T47D (cell line): ENCODE results near the gene GLP1R.
"Not testable (repeated sequence)": the region's sequence is repeated elsewhere in the genome, so short reads cannot be mapped to it uniquely, and the experiment has no call there.

ENCODE experiments used
- DNase-seq, 2 experiments: peaks; one replicate each; pipeline versions ENCODE4 v3.0.0 to v3.0.0-alpha.2; 2011 to 2012; ENCODE audit warnings: low read depth in 1 of 2, low spot score in 1 of 2
- JUND ChIP-seq: IDR thresholded peaks from 2 replicates; pipeline ENCODE4 v1.6.1; 2012; ENCODE audit warnings: low read depth
- in situ Hi-C: cut with HindIII; loops from 2 replicates; pipeline ENCODE4 v1.10.0; 2016; ENCODE audit warnings: low sequenced_read_pairs, low pct_unique_long_range_greater_than_20kb

Gene GLP1R

DNA sequence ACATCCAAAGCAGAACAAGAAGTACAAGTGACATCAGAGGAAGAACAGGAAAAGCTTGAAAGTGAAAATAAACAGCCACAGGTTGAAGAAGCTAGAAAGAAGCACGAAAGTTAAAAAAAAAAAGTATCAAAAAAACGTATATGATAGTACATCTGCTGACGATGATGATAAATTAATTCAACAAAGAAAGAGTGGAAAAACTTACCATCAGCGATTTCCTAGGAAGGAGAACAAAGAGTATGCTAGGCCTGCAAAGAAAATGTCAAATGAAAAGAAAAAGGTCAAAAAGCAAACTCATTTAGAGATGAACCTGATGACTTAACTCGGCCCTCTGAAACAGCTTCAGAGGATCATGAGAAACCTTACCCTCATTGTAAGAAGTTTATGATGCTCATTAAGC, 62.7 kb downstream of the GLP1R start:
- in situ Hi-C loops = no loop called here
- no peak for DNase-seq
- TF ChIP-seq JUND = no peak

DNA sequence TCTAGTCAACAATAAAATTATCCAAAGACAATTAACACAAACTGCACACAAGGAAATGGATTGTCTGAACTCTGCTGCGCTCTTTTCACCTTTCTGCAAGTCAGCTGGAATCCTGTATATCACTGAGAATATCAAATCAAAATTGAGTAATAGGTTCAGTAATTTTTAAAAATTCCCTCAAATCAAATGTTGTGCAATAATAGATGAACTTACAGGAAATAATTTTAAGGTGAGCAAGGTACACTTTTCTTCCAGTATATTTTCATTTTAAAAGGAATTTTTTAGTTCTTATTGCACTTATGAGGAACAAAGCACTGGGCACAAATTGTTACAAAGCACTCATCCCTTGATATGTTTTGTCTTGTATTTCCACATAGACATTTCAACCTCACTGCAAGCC, 65.2 kb downstream of the GLP1R start:
- in situ Hi-C loops = no loop called here
- no peak for DNase-seq
- no peak for TF ChIP-seq JUND

DNA sequence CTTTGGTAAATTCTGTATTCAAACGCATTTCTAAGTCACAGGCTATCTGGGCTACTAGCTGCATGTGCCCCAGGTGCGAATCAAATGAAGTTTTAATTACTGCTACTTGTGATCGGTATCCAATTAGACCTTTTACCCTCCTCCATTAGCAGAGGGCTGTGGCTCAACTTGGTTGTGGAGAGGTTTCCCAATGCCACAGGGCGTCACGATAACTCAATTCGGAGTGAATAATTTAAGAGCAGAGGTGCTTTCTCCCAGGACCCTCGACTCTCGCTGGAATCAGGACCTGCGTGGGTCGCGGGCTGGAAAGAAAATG, 65.8 kb downstream of the GLP1R start:
- in situ Hi-C loops = no loop called here
- DNase-seq = no peak
- no peak for TF ChIP-seq JUND

DNA sequence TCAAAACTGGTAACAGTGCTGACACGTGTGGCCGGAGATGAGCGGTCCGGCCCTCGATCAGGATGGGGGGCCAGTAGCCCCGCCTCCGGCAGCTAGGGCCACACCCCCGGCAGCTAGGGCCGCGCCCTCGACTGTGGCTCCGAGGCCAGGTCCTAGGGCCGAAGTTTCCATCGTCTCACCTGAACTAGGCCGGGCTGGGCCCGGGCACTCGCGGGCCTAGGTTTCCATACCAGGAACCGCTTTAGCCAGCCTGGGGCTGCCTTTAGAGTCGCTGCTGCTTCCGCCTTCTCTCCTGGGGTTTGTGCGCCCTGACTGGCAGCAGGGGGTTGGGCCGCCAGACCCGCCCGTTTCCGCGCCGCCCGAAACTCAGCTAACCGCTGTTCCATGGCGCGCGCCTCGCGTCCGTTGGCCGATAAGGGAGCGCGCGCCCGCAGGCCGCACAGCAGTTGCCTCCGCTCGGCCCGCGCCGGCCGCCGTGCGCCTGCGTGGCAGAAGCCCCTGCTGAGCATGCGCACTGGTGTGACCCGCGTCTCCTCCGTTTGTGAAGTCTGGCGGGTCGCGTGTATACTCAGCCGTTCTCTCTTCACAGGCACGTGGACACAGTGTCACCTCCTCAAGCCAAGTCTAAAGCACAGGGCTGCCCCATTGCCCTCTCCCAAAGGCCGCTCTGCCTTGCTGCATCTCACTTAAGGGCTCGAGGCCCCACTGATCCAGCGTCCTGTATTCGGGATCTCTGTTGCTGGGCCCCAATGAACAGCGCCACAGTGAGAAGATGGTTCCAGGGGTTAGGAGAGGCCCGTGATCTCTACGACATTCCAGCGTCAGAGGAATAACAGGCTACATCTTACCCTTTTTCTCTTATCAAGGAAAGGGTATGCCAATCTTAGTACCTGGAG, 66.4 kb downstream of the GLP1R start, which contains the start of gene SAYSD1:
TSS of gene SAYSD1 (minus strand) at position 483 of the 896 bp plus-strand sequence. CDS start at position 386, 97 bp downstream.
- TF ChIP-seq JUND = no peak
- peak; percentile 79 to 90 for DNase-seq
- in situ Hi-C loops = no loop called here

DNA sequence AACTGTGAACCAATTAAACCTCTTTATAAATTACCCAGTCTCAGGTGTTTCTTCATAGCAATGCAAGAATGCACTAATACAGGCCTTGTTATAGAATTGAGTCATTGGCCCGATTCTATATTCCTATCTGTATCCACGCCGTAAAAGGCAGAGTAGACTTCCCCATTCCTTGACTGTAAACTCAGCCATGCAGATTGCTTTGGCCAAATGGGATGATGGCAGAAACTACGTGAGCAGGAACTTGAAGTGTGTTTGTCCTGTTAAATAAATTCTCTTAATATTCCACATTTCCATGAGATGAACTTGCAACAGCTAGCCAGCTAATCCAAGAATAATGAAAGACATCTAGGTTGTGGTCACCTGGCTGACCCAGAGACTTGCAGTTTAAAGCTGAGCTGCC, 70.3 kb downstream of the GLP1R start:
- TF ChIP-seq JUND = no peak
- in situ Hi-C loops = no loop called here
- DNase-seq = no peak

- DNase-seq = no peak
- TF ChIP-seq JUND = no peak
- in situ Hi-C loops = no loop called here
Measured at GRCh38 chr6:39124114-39124513, 75.5 kb downstream of the GLP1R start.

GRCh38 chr6:39128106-39128505, 79.5 kb downstream of the GLP1R start:
- TF ChIP-seq JUND = no peak
- in situ Hi-C loops = no loop called here
- no peak for DNase-seq

DNA sequence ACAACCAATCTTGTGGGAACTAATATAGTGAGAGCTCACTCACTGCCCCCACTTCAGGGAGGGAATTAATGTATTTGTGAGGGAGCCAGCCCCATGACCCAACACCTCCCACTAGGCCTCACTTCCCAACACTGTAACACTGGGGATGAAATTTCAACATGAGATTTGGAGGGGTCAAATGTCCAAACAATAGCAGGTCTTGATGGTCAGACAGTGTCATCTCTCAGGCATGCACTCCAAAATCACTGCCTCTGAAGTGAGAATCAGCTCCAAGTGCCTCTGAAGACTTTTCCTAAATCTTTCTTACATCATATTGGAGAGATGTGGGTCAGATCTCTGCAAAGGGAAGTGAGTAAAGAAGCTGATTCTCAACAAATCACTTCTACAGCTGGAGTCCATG, 80.3 kb downstream of the GLP1R start:
- TF ChIP-seq JUND = no peak
- in situ Hi-C loops = no loop called here
- no peak for DNase-seq

GRCh38 chr6:39130691-39131090, 82.1 kb downstream of the GLP1R start:
- TF ChIP-seq JUND = no peak
- in situ Hi-C loops = no loop called here
- no peak for DNase-seq

GRCh38 chr6:39134761-39135160, 86.2 kb downstream of the GLP1R start:
- in situ Hi-C loops, DNase-seq: not testable (repeated sequence)

GRCh38 chr6:39136207-39136606, 87.6 kb downstream of the GLP1R start:
- DNase-seq, in situ Hi-C loops: not testable (repeated sequence)

DNA sequence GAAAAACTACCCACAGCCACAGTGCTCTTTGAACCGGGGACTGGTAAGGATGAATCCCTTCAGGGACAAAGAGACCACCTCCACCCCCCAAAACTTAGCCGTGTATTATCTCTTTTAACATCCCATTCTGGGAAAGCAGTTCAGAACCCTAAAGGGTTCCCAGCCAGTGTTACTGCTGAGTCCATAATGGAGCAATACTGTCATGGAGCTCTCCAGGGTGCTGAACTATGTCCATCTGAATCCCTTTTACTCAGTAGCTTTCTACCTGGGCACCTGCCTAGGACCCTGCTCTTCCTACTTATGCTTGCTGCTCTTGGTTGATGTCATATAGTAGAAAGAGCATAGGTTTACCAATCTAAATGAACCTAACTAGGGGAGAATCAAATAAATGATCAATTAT, 88.7 kb downstream of the GLP1R start:
- DNase-seq = peak; percentile 11 to 81
- in situ Hi-C loops = no loop called here
- no peak for TF ChIP-seq JUND
